GM18861 (cell line): ENCODE results near the gene PCSK2.

Experiments
- ATAC-seq: cut with Tn5 transposase; IDR thresholded peaks from one replicate; pipeline ENCODE4 v1.9.1; 2021; ENCODE audit not compliant: unreplicated experiment

PCSK2 gene

DNA sequence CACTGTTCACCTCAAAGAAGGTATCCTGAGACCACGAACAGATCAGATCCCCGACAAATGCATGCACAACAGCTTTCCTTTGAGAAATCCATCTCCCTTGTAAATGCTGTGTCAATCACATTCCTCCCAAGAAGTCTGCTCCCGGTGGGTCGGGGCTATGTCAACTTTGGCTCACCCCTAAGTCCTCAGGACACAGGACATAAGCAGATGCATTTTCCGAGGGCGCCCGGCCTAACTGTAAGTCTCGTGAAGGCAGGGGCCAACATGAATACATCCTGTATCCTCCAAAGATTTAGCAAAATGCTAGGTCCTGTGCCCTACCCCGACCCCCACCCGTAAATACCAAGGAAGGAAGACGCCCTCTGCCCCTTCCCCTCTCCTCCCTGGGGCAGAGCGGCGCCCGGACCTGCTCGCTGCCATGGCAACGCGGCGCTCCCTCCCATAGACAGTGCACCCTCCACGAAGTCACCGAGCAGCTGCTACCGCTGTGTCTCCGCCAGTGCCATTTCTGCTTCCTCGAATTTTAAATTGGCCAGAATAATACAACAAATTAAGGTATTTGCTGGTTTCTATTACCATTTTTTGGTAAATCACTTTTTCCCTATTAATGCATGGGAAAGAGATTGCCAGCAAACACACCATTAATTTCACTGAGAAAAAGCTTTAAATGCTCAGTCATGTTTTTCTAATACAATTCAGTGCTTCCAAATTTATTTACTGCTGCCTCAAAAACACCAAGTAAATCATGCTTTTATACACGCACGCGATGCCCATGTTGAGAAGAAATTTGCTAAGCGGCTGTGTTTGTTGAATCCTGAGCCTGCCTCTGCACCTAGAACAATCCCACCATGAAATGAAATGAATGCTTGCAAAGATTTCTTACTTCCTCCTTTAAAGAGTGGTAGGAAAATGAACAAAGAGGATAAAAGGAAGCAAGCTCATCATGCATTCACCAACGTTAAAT lies 100.6 kb downstream of the PCSK2 start:
- no peak for ATAC-seq

DNA sequence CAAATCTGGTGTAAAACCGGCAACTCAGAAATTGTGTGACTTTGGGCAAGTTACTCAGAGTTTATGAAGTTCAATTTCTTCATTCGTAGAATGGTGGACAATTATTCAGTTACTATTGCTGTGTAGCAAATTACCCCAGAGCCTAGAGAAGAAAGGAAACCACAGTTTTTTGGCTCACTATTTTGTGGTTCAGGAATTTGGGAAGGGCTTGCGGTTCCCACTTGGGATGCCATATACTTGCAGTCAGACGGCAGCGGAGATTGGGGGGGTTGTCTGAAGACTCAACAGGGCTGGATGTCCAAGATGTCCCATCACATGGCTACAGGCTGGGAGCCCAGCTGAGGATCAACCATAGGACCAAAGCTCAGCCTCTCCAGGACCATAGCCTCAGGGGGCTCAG lies 108.1 kb downstream of the PCSK2 start:
- ATAC-seq: no peak

DNA sequence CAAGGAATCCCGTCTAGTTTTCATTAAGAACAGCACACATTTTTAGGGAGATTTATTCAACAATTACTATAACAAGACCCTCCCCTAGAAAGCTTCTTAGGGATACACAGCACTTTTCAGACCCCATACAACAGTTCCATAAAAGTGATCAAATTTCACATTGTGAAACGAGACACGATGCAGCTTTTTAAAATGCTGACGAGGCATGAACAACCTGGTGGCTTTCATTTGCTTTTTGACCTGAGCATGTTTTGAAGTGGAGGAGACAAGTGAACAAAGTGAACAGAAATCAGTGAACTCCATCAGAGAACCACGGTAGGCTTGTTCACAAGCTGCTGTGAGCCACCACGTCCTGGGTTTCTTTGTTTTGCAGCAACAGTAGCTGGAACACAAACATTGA lies 112.2 kb downstream of the PCSK2 start:
- ATAC-seq: no peak

DNA sequence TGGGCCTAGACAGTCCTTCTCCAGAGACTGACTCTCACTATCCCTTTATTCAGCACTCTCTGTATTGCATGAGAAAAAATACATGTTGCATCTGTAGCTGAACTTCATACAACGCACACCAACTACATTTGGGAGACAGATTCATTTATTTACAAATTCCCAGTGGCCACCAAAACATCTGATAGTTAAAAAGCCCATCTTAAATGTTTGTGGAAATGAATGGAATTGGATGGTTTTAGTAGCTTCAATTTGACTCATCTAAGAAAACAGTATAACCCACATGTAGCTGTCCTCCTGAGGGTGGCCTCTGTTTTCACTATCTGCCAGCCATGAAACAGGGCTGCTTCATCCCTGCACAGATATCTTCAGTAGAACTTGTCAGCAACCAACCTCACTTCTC lies 116.3 kb downstream of the PCSK2 start:
- no peak for ATAC-seq

DNA sequence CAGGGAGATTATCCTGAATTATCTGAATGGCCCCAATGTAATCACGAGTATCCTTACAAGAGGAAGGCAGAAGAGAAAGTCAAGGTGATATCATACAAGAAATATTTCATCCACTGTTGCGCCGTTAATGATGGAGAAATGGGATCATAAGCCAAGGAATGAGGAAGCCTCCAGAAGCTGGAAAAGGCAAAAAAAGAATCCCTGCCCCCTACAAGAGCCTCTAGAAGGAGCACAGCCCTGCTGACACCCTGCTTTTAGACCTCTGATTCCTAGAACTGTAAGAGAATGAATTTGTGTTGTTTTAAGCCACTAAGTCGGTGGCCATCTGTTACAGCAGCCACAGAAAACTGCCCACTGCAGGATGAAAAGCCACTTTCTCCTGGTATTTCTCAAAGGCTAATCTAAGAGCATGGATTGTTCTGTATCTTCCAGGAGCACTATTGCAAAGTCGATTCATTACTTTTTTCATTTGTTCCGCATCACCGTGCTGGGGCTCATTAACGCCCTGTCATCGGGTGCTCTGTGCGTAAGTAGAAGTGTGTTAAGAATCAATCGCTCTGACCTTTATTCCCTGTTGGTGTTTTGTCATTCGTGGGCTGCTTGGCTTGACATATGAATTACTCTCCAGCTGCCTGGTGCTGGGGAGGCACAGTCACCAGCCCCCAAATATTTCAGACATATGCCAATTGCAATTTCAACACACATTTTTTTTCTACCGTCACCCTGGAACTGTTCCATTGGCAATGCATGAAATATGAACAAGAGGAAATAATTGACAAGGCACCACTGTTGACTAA lies 117.0 kb downstream of the PCSK2 start:
- ATAC-seq: no peak

DNA sequence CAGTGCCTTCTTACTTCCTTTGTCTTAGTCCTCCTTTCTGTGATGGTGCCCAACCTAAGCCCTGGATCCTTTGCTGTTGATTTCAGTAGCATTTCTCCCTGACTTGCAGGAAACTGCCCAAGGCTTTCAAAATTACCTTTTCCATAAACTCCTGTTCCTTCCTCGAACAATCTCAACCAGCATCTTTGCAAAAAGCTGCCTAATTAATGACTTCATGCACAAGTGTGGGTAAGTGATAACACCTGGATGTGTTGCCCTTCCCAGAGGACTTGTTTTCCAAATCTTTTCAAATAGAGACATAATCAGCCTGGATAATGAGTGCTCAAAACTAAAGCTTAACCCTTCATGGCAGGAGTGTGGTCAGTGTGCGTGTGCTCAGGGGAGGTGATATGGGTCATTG lies 118.0 kb downstream of the PCSK2 start:
- ATAC-seq: no peak

DNA sequence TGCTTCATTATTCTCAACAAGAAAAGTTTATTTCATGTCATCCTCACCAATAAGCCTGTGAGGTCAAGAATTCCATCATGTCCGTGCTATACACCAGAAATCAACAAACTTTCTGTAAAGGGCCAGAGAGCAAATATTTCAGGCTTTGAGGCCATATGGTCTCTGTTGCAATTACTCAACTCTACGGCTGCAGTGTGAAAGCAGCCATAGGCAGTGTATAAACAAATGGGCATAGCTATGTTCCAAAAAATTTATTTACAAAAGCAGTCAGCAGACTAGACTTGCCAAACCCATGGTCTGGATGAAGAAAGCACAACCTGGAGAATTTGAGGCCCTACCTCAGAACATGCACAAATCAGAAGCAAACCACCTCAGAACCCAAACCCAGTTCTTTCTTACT lies 118.5 kb downstream of the PCSK2 start:
- no peak for ATAC-seq

DNA sequence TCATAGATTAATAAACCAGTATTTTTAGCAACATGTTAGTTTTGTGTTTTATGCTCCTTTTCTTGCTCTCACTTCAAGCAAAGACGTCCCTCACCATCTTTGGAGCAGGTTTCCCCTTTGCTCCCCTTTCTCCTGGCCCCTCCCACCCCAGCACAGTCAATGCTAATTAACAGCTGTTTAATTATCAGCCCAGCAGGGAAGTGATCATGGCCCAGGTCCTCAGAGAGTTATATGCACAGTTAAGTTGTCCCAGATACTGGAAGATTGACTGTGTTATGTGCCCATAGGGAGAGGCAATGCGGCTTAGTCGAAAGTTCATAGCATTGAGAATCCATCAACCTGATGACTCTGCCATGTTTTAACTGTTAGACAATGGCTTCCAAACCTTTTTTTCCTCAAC lies 123.5 kb downstream of the PCSK2 start:
- no peak for ATAC-seq

DNA sequence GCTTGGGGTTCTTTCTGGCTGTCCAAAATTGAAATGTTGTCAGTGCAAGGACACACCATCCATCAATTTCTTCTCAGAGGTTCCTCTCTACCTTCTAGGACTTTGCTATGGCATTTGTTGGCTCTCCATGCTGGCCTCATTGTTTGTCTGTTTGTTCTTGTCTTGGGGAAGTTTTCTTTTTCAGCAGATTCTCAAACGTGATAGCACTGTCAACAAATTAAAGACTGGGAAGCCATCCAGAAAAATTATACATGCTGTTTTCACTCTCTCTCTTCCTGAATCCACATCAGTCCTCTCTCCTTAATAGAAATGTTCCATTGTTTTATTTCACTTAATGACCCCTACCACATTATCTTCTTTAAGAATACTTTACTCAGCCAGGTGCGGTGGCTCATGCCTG lies 130.4 kb downstream of the PCSK2 start:
- no peak for ATAC-seq

DNA sequence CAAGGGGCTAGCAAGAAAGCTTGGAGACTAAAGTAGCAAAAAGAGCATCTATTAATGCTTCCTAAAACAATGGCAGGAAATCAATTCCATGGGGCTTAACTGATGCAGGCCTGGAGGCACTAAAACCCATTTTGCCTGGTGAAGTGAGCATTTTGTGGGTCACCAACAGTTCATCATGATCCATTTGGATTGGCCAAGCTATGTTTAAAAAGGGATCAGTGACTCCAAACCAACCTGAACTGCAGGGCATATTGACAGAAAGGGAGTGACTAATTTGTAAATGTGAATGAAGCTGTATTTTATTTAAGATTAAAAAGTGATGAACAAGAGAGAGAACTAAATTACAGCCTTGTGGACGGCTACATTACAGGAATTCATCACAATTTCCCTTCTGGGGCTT lies 132.0 kb downstream of the PCSK2 start:
- ATAC-seq: no peak

DNA sequence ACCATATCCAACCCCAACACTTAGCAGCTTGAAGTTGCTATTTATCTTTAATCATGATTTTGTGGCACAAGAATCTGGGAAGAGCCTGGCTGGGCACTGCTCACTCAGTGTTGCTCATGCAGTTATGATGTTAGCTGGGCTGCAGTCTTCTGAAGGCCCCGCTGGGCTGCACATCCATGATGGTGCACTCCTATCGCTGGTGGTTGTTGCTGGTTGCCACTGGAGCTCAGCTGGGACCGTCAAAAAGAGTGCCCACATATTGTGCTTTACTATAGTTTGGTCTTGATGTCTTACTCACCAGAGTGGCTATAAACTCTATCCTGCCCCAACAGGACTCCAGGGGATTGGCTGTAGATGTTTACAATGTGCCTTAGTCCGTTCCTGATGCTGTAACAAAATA lies 137.8 kb downstream of the PCSK2 start:
- ATAC-seq: no peak

DNA sequence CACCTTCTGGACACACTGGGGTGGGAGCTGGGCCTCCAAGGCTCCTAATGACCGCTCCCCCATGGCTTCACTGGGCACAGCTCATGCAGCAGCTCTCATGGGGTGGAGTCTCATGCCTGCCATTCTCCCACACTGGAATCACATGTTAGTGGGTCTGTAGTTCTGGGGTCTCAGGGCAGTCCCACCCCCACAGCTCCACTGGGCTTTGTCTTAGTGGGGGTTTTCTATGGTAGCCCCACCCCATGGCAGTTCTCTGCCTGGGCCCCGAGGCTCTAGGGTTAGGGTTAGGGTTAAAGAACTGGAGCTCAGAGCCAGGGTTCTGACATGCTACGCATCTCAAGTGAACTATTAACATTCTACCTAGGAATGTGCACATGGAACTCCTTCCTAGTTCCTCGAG lies 139.0 kb downstream of the PCSK2 start:
- ATAC-seq: no peak

DNA sequence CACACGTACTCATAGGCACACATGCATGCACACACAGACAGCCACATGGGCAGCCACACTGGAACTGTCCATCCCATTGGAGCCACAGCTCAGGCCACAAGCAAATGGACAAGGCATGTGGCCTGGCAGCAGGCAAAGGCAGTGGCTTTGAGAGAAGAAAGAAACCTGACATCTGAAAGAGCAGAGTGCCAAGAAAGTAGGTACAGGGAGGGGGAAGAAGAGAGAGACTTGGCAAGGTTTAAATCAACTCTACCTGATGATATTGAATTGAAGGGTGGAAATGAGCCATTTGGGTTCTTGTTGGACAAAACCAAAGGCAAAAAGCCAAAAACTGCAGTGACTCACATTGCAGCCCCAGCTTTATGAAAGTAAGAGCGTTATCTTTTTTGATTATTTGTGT lies 142.7 kb downstream of the PCSK2 start:
- ATAC-seq: no peak

DNA sequence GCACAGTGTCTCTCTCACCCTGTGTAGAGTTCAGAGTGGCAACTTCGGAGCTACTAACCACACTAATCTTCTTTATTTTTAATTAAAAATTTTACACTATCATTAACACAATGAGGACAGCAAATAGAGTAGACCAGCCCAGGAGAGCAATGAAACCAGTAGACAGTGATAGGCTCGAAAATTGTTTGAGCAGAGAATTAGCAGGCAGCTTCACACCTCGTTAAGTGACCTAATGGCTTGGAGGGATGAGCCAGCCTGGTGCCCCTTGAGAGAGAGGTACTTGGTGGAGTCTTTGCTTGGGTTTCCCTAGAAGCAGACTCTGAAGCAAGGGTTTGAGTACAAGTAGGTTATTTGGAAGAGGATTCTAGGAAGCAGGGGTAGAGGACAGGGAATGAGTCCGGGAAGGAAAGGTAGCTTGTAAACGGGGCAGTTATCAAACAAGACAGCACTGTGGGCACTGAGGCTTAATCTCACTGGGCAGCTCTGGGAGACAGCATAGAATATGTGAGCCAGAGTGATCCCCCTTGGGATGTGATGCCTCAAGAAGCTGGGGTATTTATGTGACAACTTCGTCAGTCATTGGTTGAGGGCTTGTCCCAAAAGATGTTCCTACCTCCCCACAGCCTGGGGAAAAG lies 146.1 kb downstream of the PCSK2 start:
- no peak for ATAC-seq

DNA sequence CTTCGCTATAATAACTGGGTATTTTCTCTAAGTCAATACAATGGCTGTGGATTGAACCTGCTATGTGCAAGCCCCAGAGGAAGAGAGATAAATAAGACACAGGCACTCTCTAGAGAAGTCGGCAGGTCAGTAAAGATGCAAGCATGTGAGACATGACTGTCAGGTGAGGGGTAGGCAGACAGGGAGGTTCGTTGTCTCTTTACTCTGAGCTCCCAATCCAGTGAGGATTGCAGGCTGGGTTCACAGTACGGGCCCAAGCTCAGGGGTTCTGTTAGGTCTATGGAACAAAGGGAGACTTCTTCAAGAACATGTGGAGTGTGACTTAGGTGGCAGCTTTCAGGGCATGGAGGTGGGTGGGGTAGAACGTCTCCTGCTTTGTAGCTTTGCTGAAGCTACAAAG lies 147.2 kb downstream of the PCSK2 start:
- no peak for ATAC-seq

DNA sequence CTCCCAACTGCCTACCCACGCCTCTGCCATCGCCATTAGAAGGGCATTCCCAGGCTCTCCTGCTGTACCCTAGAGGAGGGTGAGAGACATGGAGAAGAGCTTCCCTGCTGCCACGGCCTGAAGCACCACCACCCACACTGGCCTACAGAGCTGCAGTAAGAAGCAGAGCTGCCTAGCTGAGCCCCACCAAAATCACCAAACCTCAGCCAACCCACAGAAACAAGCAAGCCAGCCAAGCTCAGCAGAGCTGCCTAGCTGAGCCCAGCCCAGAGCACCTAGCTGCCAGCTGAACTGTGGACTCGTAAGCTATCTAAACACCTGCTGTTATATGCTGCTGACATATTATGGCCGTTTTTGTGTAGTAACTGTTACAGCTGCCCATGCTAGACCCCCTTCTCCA lies 149.2 kb downstream of the PCSK2 start:
- ATAC-seq: no peak

DNA sequence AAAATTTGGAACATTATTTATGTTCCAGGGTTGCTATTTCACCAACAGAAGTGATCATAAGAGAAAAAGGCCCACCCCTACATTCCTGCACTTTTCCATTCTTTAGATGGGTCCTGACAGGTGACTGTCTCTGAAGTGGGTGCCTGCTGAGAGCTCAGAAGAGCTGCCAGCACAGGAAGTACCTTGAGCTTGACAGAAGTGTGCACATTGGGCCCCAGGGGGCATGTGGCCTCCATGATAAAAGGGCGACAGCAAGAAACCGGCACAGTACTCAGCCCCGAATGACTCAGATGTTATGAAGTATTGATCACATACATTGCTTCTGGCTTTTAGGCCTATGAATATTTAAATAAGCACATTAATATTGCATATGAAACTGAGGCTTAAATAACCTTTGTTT lies 150.4 kb downstream of the PCSK2 start:
- ATAC-seq: no peak

DNA sequence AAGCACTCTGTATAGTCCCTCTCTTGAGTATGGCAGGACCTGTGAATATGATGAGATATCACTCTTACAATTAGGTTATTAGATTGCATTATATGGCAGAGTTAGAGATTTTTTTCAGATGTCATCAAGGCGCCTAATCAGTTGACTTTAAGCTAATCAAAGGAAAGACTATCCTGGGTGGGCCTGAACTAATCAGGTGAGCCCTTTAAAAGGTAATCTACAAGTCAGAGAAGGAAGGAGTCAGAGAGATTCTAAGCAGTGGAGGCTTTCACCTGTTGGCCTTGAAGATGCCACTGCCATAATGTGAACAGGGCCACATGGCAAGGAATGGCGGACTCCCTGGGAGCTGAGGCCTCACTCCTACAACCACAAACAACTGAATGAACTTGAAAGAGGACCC lies 152.8 kb downstream of the PCSK2 start:
- ATAC-seq: no peak

DNA sequence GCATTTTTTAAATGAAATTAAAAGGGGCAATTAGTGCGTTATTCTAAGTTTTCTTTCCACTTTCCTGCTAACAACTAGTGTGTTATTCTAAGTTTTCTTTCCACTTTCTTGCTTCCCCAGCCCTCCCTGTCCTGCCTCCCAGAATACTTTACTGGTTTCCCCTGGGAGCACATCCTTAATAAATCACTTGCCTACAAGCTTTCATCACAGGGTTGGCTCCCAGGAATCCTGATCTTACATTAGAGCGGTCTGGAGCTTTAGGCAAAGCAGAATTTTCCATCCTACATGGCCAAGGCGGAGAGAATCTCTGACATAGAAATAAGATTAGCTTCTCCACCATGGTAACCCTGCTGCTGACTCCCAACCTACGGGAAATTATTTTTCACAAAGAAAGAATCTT lies 154.0 kb downstream of the PCSK2 start:
- ATAC-seq: no peak

DNA sequence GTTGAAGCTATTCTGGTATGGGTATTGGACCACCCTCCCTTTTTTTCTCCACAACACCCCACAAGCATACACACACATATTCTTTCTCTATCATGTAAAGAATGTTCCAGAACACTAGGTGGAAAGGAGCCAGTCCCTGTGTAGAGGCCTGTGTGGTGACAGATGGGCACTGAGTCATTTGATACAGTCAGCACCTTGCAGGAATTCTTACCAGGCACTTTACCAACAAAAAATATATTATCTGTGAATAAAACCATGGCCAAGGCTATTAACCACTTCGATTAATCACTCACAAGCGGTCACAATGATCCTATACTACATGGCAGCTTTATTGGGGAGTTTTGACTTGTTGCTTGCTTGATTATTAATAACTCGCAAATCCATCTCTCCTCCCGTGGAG lies 154.9 kb downstream of the PCSK2 start:
- ATAC-seq: no peak

DNA sequence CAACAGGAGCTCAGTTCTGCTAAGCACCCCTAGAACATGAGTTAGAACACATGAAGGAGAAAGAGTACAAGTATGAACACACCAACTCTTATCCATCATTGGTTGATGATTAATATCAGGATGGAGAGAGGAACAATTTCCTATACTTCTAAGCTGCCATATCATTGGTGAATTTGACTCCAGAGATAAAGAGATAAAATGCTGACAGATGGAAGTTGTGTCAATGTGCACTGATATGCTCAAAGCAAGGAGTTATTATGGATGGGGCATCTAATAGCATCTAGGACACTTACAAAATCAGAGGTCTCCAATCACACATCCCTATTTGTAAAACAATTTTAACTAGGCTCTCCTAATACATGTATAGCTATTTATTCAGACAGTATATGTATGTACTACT lies 159.0 kb downstream of the PCSK2 start:
- ATAC-seq: no peak

DNA sequence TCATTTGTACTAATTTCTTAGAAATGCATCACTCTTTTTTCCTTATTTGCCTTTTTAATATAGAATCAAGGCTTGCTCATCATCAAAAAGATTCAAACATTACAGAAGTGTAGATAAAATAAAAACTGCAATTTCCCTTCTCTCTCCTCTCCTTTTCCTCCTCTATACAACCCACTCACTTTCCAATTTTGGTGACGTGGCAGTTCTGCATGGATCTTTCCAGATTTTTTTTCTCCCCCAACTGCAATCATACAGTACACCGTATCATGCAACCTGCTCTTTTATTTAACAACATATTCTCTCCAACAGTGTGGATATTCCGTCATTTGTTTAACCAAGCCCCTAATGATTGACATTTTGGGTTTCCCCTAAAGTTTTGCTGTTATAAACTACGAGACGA lies 163.8 kb downstream of the PCSK2 start:
- no peak for ATAC-seq
